Measurements from ENCODE around the gene MYH3.
A peak's percentile ranks its signal among the peaks of the same experiment; 100 is the strongest.

The MYH3 gene

GRCh38 chr17:10648381-10648780, 8.7 kb downstream of the MYH3 start:
- no peak for DNase-seq

DNA sequence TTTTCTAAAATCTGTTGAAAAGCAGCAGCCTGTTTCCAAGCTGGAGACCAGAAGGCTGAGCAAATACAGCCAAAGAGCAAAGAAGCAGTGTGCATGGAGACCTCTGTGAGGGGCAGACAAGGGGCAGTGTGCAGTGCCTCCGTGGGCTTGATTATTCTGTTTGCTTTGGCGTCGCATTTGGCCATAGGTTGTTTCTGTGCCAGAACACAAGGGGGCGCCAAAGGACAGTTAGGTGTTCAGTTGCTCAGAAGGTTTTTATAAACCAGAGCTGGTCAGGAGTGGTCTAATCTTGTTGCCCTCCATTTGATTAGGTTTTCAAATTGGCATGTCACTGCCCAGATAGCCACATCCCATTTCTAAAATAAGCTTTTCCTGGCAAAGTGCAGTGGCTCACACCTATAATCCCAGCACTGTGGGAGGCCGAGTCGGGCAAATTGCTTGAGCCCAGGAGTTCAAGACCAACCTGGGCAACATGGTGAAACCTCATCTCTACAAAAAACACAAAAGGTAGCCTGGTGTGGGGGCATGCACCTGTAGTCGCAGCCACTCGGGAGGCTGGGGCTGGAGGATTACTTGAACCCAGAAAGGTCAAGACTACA, 10.6 kb downstream of the MYH3 start:
- DNase-seq: peak; percentile 51 to 65 (median 64)

DNA sequence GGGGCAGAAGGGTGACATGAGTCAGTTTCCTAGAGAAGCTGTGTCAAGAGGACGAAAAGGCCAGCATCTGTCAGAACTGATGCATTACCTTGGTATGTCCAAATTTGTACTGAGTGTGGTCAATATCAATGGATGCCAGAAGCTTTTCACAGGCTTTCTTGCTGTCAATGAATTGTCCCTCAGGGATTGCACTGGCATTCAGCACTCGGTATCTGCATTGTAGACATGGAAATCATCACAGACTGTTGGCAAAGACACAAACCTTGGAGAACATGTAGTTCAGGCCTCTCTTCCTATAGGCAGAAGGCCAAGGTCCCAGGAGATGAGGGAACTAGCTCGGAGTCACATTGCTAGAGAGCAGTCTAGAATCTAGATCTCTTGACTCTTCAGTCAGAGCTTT, 16.6 kb downstream of the MYH3 start:
- no peak for DNase-seq

GRCh38 chr17:10638151-10638550, 19.0 kb downstream of the MYH3 start:
- DNase-seq: no peak

- no peak for DNase-seq
Measured at GRCh38 chr17:10635290-10635689, 21.8 kb downstream of the MYH3 start.

DNA sequence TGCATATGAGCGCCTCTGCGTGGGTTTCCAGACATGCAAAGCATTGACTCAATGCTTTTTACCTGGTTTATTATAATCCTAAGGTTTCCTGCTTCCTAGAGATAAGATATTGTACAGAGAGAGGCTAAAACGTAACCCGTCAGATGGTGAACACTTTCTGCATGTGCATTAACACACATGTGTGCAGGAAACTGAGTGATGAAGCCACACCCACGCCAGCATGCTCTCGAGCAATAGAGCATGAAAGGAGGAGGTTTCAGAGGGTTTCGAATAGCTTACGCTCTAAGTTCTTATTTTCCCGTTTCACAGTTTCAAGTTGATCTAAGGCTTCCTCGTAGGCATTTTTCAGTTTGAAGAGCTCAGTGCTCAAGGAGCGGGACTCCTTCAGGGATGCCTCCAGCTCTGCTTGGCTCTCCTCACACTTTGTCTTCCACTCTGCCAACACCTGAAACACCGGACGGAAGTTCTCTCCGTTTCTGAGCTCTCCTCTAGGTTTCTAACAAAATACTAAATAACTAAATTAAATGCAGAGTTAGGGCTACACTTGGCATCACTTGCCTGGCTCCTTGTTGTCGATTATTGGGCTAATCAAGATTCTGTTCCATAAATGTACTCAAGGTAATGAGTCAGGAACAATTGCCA, 23.2 kb downstream of the MYH3 start:
- no peak for DNase-seq

GRCh38 chr17:10631701-10632100, 25.4 kb downstream of the MYH3 start:
- no peak for DNase-seq

DNA sequence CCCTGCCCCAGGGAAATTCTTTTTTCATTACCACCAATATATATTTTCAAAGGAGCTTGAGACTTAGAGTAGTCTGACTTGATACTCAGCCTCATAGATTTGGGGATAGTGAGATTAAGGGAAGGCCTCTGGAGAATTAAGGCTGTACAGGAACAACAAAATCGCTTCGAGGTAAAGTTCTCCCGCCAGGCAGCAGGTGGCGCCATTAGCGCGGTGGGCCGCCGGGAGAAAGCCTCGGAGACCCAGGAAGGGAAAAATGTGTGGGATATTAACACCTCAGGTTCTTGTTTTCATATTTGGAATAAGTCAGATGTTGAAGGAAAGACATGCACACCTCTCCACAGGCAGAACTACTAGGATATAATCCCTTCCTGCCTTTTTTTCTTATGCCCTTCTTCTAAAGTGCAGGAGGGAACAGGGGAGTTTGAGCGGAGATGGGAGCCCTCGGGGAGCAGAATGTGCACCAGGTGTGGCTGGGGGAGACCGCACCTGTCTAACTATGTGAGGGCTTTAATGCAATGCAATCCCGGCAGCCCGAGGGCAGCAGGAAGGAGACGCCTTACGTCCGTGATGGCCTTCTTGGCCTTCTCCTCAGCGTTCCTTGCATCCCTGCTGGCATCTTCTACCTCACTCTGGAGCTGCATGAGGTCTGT, 25.9 kb downstream of the MYH3 start:
- no peak for DNase-seq

- no peak for DNase-seq
Measured at GRCh38 chr17:10629706-10630105, 27.4 kb downstream of the MYH3 start.

DNA sequence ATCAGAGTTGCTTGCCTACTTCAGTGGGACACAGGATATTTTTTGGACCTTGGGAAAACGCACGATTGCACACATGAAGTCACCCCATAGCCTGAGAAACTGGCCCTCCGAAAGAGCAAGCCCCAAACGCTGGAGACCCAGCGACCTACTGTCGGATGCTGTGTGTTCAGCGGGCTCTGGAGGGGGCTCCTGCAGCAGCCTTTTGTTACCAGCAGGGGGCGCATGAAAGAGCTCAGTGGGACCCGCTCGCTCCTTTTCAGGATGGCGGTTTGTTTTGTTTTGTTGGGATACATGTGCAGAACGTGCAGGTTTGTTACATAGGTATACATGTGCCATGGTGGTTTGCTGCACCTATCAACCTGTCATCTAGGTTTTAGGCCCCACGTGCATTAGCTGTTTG, 28.4 kb downstream of the MYH3 start:
- no peak for DNase-seq

- no peak for DNase-seq
Measured at GRCh38 chr17:10626390-10626789, 30.7 kb downstream of the MYH3 start.

GRCh38 chr17:10624969-10625368, 32.1 kb downstream of the MYH3 start:
- no peak for DNase-seq

- DNase-seq: no peak
Measured at GRCh38 chr17:10623737-10624338, 33.3 kb downstream of the MYH3 start.

DNA sequence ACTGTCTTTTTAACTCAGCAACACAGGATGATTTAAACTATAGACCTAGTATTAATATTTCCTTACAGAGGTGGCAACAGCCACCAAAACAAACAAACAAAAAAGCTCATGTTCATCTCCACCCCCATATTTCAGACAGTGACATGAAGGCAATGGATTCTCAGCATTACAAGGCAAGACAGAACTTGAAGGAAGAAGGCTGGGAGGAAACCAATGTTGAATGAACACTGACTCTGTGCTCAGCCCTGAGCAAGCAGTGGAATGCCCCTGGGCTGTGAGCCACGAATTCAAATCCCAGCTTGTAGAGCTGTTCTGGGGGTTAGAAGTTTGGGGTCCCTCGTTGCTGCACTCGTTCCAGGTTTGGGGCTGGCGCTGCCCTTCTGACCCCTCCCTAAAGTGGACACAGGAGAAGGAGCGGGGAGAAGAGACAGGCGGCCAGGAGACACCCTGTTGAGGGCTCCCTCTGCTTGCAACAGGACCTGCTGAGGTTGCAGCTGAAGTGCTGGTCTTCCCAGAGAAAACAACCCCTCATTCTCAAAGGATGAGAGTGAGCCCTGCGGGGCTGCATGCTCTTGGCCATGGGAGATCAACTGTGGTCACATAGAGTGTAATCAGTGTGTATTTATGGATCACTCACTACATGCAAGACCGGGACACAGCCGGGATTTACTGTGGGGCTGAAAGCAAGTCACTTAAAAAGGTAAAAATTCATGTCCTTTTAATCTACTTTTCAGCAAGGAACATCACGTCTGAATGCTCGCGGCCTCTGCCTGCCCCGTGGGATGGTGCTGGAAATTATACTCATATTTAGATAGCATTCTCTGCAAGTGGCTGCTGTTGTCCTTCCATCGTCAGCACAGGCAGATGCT, 34.3 kb downstream of the MYH3 start:
- no peak for DNase-seq

- DNase-seq: no peak
Measured at GRCh38 chr17:10621397-10621796, 35.7 kb downstream of the MYH3 start.

GRCh38 chr17:10620823-10621222, 36.3 kb downstream of the MYH3 start:
- DNase-seq: no peak

DNA sequence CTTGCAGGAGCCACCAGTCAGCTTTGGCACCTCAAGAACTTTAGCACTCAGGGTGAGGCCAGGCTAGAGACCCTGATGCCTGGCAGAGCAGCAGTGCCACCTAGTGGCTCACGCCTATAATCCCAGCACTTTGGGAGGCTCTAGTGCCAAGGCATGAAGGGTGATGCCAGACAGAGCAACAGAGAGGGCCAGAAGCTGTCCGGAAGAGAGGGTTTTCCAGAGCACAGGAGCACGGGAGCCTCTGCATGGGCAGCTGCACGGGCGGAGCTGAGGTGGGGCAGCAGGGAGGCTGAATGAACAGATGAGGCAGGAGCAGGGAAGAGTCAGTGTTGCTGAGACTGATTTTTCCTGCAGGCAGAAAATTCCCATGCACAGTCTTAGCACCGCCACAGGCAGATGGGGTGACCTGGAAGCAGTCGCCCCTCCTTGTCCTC, 38.9 kb downstream of the MYH3 start:
- DNase-seq: peak in 2 of 4 experiments; percentile 6 to 18

- no peak for DNase-seq
Measured at GRCh38 chr17:10617120-10617505, 40.0 kb downstream of the MYH3 start.

DNA sequence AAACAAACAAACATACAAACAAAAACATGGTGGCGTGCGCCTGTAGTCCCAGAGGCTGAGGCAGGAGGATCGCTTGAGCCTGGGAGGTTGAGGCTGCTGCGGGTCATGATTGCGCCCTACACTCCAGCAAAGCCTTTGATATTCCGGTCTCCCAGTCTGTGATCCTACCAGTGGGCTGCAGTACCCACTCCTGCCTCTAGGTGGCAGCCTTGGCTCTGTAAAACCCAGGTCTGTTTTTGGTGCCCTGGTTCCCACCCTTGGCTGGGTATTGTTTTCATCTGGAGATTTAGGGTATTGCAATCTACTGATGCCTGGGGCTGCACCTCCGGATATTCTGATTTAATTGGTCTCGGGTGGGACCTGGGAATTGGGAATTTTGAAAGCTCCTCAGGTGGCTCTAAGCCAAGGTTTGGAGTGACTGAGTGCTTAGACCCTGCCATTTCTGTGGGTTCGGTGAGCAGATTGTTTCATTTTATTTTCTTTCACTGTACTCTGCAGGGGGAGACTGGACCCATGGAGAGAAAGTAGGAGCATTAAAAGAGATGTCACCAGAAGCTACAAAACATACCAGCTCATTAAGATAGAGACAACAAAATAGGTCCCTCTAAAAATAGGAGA, 40.5 kb downstream of the MYH3 start:
- DNase-seq: peak; percentile 11 to 61 (median 42)

DNA sequence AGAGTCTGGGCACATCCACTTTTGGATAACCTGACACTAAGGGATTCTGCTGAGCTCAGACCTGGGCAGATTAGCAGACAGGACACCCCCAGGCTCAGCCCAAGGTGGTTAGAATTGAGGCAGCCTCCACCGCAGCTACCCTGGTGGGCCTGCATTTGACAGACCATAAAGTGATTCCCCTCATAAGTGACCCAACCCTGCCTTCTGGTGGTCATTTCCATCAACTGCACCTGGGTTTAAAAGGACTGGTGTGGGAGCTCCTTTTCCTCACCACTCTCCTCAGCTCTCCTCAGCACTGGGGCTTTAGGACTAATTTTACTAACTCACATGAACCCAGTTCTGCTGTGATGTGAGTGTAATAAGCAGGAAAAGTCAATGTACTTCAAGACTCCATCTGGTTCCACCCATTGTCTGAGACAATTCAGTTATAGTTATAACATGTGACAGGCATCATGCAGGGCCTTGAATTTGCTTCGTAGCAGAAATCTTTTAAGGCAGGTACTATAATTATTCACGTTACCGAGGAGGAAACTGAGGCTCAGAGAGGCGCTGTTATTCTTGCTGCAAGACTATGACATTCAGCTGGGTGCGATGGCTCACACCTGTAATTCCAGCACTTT, 42.5 kb downstream of the MYH3 start:
- DNase-seq: no peak

DNA sequence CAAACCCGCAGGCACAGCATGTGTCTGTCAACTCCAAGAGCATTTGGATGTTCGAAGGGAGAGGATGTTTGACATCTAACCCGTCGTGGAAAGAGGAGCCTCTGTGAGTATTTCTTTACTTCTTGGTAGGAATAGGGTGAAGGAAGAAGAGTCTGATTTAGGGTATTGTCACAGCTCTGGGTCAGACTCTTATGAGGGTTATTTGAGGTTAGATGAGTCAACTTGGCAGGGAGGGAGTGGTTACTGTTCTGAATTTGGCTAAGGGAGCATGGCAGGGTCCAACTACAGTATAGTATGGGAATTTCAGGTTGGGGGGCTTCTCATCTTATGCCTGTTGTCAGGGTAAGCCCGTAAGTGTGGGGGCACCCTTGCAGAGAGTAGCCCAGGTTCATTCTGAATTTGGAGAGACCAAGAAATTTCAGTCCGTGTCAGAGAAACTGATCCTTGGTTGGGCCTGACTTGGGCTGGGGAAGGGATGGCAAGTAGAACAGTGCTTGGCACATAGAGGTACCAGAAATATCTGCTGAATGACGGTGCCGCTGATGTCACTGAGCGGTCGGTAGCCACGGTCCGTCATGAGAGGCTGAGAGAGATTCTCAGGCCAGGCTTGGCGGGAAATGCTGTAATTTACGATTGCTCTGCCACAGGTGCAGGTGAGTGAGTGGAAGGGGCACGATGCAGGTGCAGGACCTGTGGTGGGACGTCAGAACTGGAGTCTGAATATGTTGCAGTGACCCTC, 43.2 kb downstream of the MYH3 start:
- DNase-seq: no peak
